Heart right ventricle (tissue), 16 donors: Measurements from ENCODE around the gene LYPD6B. TPM values are rescaled to one million over a fixed set of nuclear protein-coding genes. Genes with fewer than 3 reads are reported as not detected.

Experiments
- ATAC-seq, 8 donors: fragments of 200-7000 bp; cut with Tn5 transposase; one replicate each; pipeline ENCODE4 v1.9.1; 2020; ENCODE audit warnings: mild to moderate bottlenecking in 8 of 8, moderate library complexity in 8 of 8, moderate number of reproducible peaks in 1 of 8
- DNase-seq, 2 donors: peaks; one replicate each; pipeline ENCODE4 v3.0.0-alpha.2; 2020
- H3K27ac ChIP-seq, 10 donors: fragments of 200-600 bp; sonication (generic) in 2 of 10; one replicate each; pipeline versions ENCODE4 v1.5.0 to v1.8.0; 2020 to 2022; ENCODE audit warnings: mild to moderate bottlenecking in 3 of 10
- H3K27me3 ChIP-seq, 7 donors: fragments of 200-600 bp; one replicate each; pipeline ENCODE4 v1.8.0; 2021 to 2022; ENCODE audit warnings: mild to moderate bottlenecking in 2 of 7
- H3K36me3 ChIP-seq, 9 donors: fragments of 200-600 bp; sonication (generic) in 1 of 9; one replicate each; pipeline versions ENCODE4 v1.5.0 to v1.8.0; 2020 to 2022; ENCODE audit warnings: mild to moderate bottlenecking in 2 of 9
- H3K4me1 ChIP-seq, 9 donors: fragments of 200-600 bp; sonication (generic) in 1 of 9; one replicate each; pipeline versions ENCODE4 v1.5.0 to v1.8.0; 2020 to 2022; ENCODE audit warnings: mild to moderate bottlenecking in 4 of 9
- H3K4me3 ChIP-seq, 10 donors: fragments of 200-600 bp; sonication (generic) in 2 of 10; one replicate each; pipeline versions ENCODE4 v1.5.0 to v1.8.0; 2020 to 2022; ENCODE audit warnings: mild to moderate bottlenecking in 7 of 10, moderate library complexity in 2 of 10
- H3K9me3 ChIP-seq, 11 donors: fragments of 200-600 bp in 10 of 11; sonication (generic) in 2 of 11; one replicate each; pipeline versions ENCODE4 v1.5.0 to v1.8.0; 2013 to 2022; ENCODE audit warnings: mild to moderate bottlenecking in 2 of 11, control low read depth in 1 of 11, moderate library complexity in 1 of 11
- CTCF ChIP-seq, 9 donors: fragments of 200-600 bp; sonication (generic) in 2 of 9; IDR thresholded peaks; one replicate each; pipeline versions ENCODE4 v1.5.0 to v1.8.0; 2021 to 2022; ENCODE audit warnings: antibody characterized with exemption in 9 of 9, mild to moderate bottlenecking in 5 of 9, moderate library complexity in 1 of 9
- WGBS, 2 donors: extraction: QIAGEN DNeasy Blood & Tissue Kit; methylation state at CpG; one replicate each; pipeline ENCODE4 v1.1.7; 2013; ENCODE audit warnings: inconsistent platforms in 1 of 2; 5-methylcytosine and 5-hydroxymethylcytosine counted together
- intact Hi-C, 10 donors: fragments of 100-400 bp; cut with DNase I; formaldehyde crosslinking; loops; one replicate each; pipeline versions ENCODE4 v1.11.1 to v1.14.2; 2022
- polyA plus RNA-seq, 2 donors: library from polyadenylated mRNA; stranded (reverse); fragments of 200-250 nt; gene quantifications; one replicate each; pipeline ENCODE4 v1.2.3, GENCODE V29; 2013
- total RNA-seq, 10 donors: library from RNA; stranded (reverse); fragmentation: NEBNext Ultra II Directional in 3 of 10; extraction: Animal tissue kit (Norgen Biotek cat#: 25700) in 3 of 10; gene quantifications; one replicate each; pipeline versions ENCODE4 v1.2.1 to v1.2.4, GENCODE V29; 2021 to 2023
- donor health status: Arrhythmogenic right ventricular cardiomyopathy.
- donor health status: ischemic (EF 13 %, LVEDD 7.1; RV severe dilation, severe dysfunction).
- donor health status: healthy with polysubstance abuse.
- donor health status: DM: no; HTN: yes; CAD: no.
- donor health status: DM: no; HTN: no; CAD: no.
- donor health status: ischemic (EF 25% LVEDD 6.9; RV normal size, moderate dysfunction).
- donor health status: ischemic (EF 25% LVEDD 5.7; RV mildly dilated, moderate dysfunction).
- donor health status: healthy.
- donor health status: DM: yes; HTN: yes; CAD: no.
- donor health status: Ischemic cardiomyopathy.
- donor health status: ischemic (EF 35%, LVEDD 5.7; RV mildly dilated, moderate dysfunction).
- donor health status: nonischemic (EF 11% LVEDD 7.7; RV severe dilation, severe dysfunction).
- donor health status: DM: yes; HTN: yes; CAD: no.
- donor health status: PGD.
- donor health status: ischemic (EF 29% LVEDD 5.4; RV normal size, mild dysfunction).
- donor health status: nonischemic (EF 23%, LVEDD 6.1; RV moderate dilation, normal function).

Gene LYPD6B
- total and polyA plus RNA-seq, 12 donors = 0.21 TPM; not detected in 11

- Histone ChIP-seq H3K4me1 (peaks cover 0 to 8% (median 0%) of the 10 kb centered on the region in 9 donors), H3K9me3 (no peaks in the 10 kb centered on the region), H3K36me3 (no peaks in the 10 kb centered on the region), H3K27ac (no peak overlapping the region), H3K4me3 (no peak overlapping the region), H3K27me3 (peaks cover 0 to 4% (median 0%) of the 10 kb centered on the region in 7 donors)
- DNase-seq = no peak
- intact Hi-C loops = no loop called here
- 72 to 80% methylated on average over 3 of the region's 3 CpGs for WGBS, 2 donors
- no peak for TF ChIP-seq CTCF (IDR thresholded peaks at IDR 0.05)
- no peak for ATAC-seq
Observed at GRCh38 chr2:149077861-149078260, 39.4 kb downstream of the LYPD6B start.

- intact Hi-C loops = no loop called here
- Histone ChIP-seq H3K27me3 (peaks cover 0 to 3% (median 0%) of the 10 kb centered on the region in 7 donors), H3K36me3 (no peaks in the 10 kb centered on the region), H3K4me3 (no peak overlapping the region), H3K9me3 (no peaks in the 10 kb centered on the region), H3K4me1 (peaks cover 0 to 8% (median 0%) of the 10 kb centered on the region in 9 donors), H3K27ac (no peak overlapping the region)
- 67 to 70% methylated on average over 3 of the region's 3 CpGs for WGBS, 2 donors
- DNase-seq (no peak), ATAC-seq (no peak)
- no peak for TF ChIP-seq CTCF (IDR thresholded peaks at IDR 0.05)
Observed at GRCh38 chr2:149080099-149080498, 41.6 kb downstream of the LYPD6B start.

- no peak overlapping the region for H3K4me3 ChIP-seq
- no peak overlapping the region for H3K27ac ChIP-seq
- peaks cover 0 to 14% (median 0%) of the 10 kb centered on the region in 9 donors for H3K4me1 ChIP-seq
- WGBS, 2 donors = 38 to 53% methylated on average over 1 of the region's 1 CpG
- no peaks in the 10 kb centered on the region for H3K9me3 ChIP-seq
- no peaks in the 10 kb centered on the region for H3K36me3 ChIP-seq
- DNase-seq (no peak), ATAC-seq (no peak)
- H3K27me3 ChIP-seq = peaks cover 0 to 3% (median 0%) of the 10 kb centered on the region in 7 donors
- intact Hi-C loops = no loop called here
- TF ChIP-seq CTCF (IDR thresholded peaks at IDR 0.05) = no peak
Observed at GRCh38 chr2:149080971-149081370, 42.5 kb downstream of the LYPD6B start.

GRCh38 chr2:149082079-149082478 is 43.6 kb downstream of the LYPD6B start:
- no peaks in the 10 kb centered on the region for H3K36me3 ChIP-seq
- H3K27me3 ChIP-seq = peaks cover 0 to 7% (median 0%) of the 10 kb centered on the region in 7 donors
- no peak overlapping the region for H3K4me3 ChIP-seq
- 40 to 43% methylated on average over 3 of the region's 3 CpGs for WGBS, 2 donors
- ATAC-seq (no peak), DNase-seq (no peak)
- H3K27ac ChIP-seq = no peak overlapping the region
- TF ChIP-seq CTCF (IDR thresholded peaks at IDR 0.05) = no peak
- no peaks in the 10 kb centered on the region for H3K9me3 ChIP-seq
- peaks cover 0 to 18% (median 0%) of the 10 kb centered on the region in 9 donors for H3K4me1 ChIP-seq
- intact Hi-C loops = no loop called here
